Heart left ventricle (tissue), 13 donors: ENCODE data around the gene SZT2.

Experiments
- CTCF ChIP-seq, 12 donors: fragments of 200-600 bp; sonication (generic) in 4 of 12; IDR thresholded peaks; one replicate each; pipeline versions ENCODE4 v1.5.0 to v1.8.0; 2018 to 2022; ENCODE audit warnings: antibody characterized with exemption in 12 of 12, mild to moderate bottlenecking in 5 of 12
- POLR2A ChIP-seq, 2 donors: fragments of 450-650 bp; IDR thresholded peaks; one replicate each; pipeline ENCODE4 v1.6.1; 2017; ENCODE audit warnings: antibody characterized with exemption in 2 of 2, mild to moderate bottlenecking in 2 of 2, moderate library complexity in 2 of 2
- donor health status: ischemic (EF 13 %, LVEDD 7.1; RV severe dilation, severe dysfunction).
- donor health status: DM: no; HTN: yes; CAD: no.
- donor health status: DM: no; HTN: no; CAD: no.
- donor health status: ischemic (EF 25% LVEDD 6.9; RV normal size, moderate dysfunction).
- donor health status: ischemic (EF 25% LVEDD 5.7; RV mildly dilated, moderate dysfunction).
- donor health status: ischemic (EF 35%, LVEDD 5.7; RV mildly dilated, moderate dysfunction).
- donor health status: nonischemic (EF 11% LVEDD 7.7; RV severe dilation, severe dysfunction).
- donor health status: DM: yes; HTN: yes; CAD: no.
- donor health status: PGD.
- donor health status: ischemic (EF 29% LVEDD 5.4; RV normal size, mild dysfunction).
- donor health status: nonischemic (EF 23%, LVEDD 6.1; RV moderate dilation, normal function).

- no peak for TF ChIP-seq POLR2A (IDR thresholded peaks at IDR 0.05)
- TF ChIP-seq CTCF (IDR thresholded peaks at IDR 0.05), result no peak
These were observed 32.4 kb upstream of the SZT2 start for GRCh38 chr1:43357251-43357650.
